H9 (cell line): Measurements from ENCODE around the gene CCDC33. TPM values are rescaled to one million over a fixed set of nuclear protein-coding genes. Genes with fewer than 3 reads are reported as not detected.

Source experiments
- DNase-seq: peaks from one replicate; pipeline ENCODE4 v3.0.0-alpha.2; 2017
- H2AFZ ChIP-seq: one replicate; pipeline ENCODE4 v1.6.1; 2013; ENCODE audit warnings: mild to moderate bottlenecking, low read length, control low read depth, moderate library complexity
- H2AK5ac ChIP-seq: 2 replicates; pipeline ENCODE4 v1.6.1; 2013; ENCODE audit warnings: low read length, control low read depth, mixed read lengths; ENCODE audit not compliant: insufficient read length
- H2BK120ac ChIP-seq: one replicate; pipeline ENCODE4 v1.6.1; 2013; ENCODE audit warnings: low read depth, mild to moderate bottlenecking, low read length, control low read depth, inconsistent platforms; ENCODE audit not compliant: poor library complexity, severe bottlenecking
- H2BK12ac ChIP-seq: 2 replicates; pipeline ENCODE4 v1.6.1; 2013; ENCODE audit warnings: low read length, control low read depth, mixed read lengths, low read depth; ENCODE audit not compliant: insufficient read length
- H2BK15ac ChIP-seq: 2 replicates; pipeline ENCODE4 v1.6.1; 2013; ENCODE audit warnings: low read depth, low read length, control low read depth
- H2BK20ac ChIP-seq: one replicate; pipeline ENCODE4 v1.6.1; 2013; ENCODE audit warnings: low read depth, mild to moderate bottlenecking, low read length, control low read depth, inconsistent platforms; ENCODE audit not compliant: poor library complexity, severe bottlenecking
- H2BK5ac ChIP-seq: 2 replicates; pipeline ENCODE4 v1.6.1; 2013; ENCODE audit warnings: low read length, control low read depth, mixed read lengths; ENCODE audit not compliant: insufficient read length
- H3K14ac ChIP-seq: 2 replicates; pipeline ENCODE4 v1.6.1; 2013; ENCODE audit warnings: low read length, control low read depth; ENCODE audit not compliant: insufficient read depth
- H3K18ac ChIP-seq: 2 replicates; pipeline ENCODE4 v1.6.1; 2013; ENCODE audit warnings: low read depth, mild to moderate bottlenecking, mixed read lengths, low read length, control low read depth; ENCODE audit not compliant: insufficient read length
- H3K23ac ChIP-seq: 2 replicates; pipeline ENCODE4 v1.6.1; 2013; ENCODE audit warnings: low read length, control low read depth, mixed read lengths, low read depth; ENCODE audit not compliant: insufficient read length
- H3K23me2 ChIP-seq: 2 replicates; pipeline ENCODE4 v1.6.1; 2013; ENCODE audit warnings: low read depth, mild to moderate bottlenecking, mixed read lengths, low read length, control low read depth; ENCODE audit not compliant: insufficient read length, poor library complexity, severe bottlenecking
- H3K27ac ChIP-seq: 2 replicates; pipeline ENCODE4 v1.5.1; 2013; ENCODE audit warnings: low read length, control low read depth, mixed read lengths, low read depth; ENCODE audit not compliant: insufficient read length
- H3K27me3 ChIP-seq: 2 replicates; pipeline ENCODE4 v1.6.1; 2013; ENCODE audit warnings: low read length, control low read depth, inconsistent platforms; ENCODE audit not compliant: insufficient read depth
- H3K4ac ChIP-seq: 2 replicates; pipeline ENCODE4 v1.6.1; 2013; ENCODE audit warnings: low read depth, mild to moderate bottlenecking, control low read depth, inconsistent platforms, low read length, moderate library complexity
- H3K4me1 ChIP-seq: 2 replicates; pipeline ENCODE4 v1.6.1; 2013; ENCODE audit warnings: low read length, control low read depth, inconsistent platforms; ENCODE audit not compliant: insufficient read depth
- H3K4me2 ChIP-seq: 2 replicates; pipeline ENCODE4 v1.6.1; 2013; ENCODE audit warnings: low read length, control low read depth, mixed read lengths; ENCODE audit not compliant: insufficient read length, insufficient read depth
- H3K56ac ChIP-seq: 2 replicates; pipeline ENCODE4 v1.6.1; 2013; ENCODE audit warnings: low read depth, mild to moderate bottlenecking, mixed read lengths, low read length, control low read depth; ENCODE audit not compliant: insufficient read length
- H3K79me1 ChIP-seq: 2 replicates; pipeline ENCODE4 v1.6.1; 2013; ENCODE audit warnings: low read depth, mild to moderate bottlenecking, moderate library complexity, low read length, control low read depth, inconsistent platforms; ENCODE audit not compliant: insufficient read depth, poor library complexity, severe bottlenecking
- H3K79me2 ChIP-seq: 2 replicates; pipeline ENCODE4 v1.6.1; 2013; ENCODE audit warnings: low read length, control low read depth, inconsistent platforms; ENCODE audit not compliant: insufficient read depth
- H3K9ac ChIP-seq: 2 replicates; pipeline ENCODE4 v1.6.1; 2013; ENCODE audit warnings: low read length, control low read depth, mixed read lengths; ENCODE audit not compliant: insufficient read length; ENCODE audit errors: extremely low read depth
- H3K9me3 ChIP-seq: one replicate; pipeline ENCODE4 v1.6.1; 2013; ENCODE audit warnings: low read depth, low read length, inconsistent platforms; ENCODE audit not compliant: control insufficient read depth
- H3T11ph ChIP-seq: one replicate; pipeline ENCODE4 v1.6.1; 2013; ENCODE audit warnings: mild to moderate bottlenecking, low read length, control low read depth, inconsistent platforms
- H4K20me1 ChIP-seq: one replicate; pipeline ENCODE4 v1.6.1; 2013; ENCODE audit not compliant: control insufficient read depth, insufficient read length, insufficient read depth
- H4K5ac ChIP-seq: 2 replicates; pipeline ENCODE4 v1.6.1; 2013; ENCODE audit warnings: low read depth, mild to moderate bottlenecking, mixed read lengths, low read length, control low read depth; ENCODE audit not compliant: insufficient read length
- H4K8ac ChIP-seq: replicated peaks from 2 replicates; pipeline ENCODE4 v1.6.1; 2013; ENCODE audit warnings: low read length, control low read depth, mixed read lengths, low read depth; ENCODE audit not compliant: insufficient read length
- H4K91ac ChIP-seq: 2 replicates; pipeline ENCODE4 v1.6.1; 2013; ENCODE audit warnings: low read depth, mild to moderate bottlenecking, moderate library complexity, mixed read lengths, low read length, control low read depth; ENCODE audit not compliant: insufficient read length
- H3K27ac Mint-ChIP-seq, 3 experiments: 2 replicates in 2 of 3; 3 replicates in 1 of 3; pipeline ENCODE4 v1.8.0; 2020 to 2021; ENCODE audit warnings: mixed read lengths in 3 of 3, mild to moderate bottlenecking in 1 of 3, moderate library complexity in 1 of 3
- H3K27me3 Mint-ChIP-seq: 2 replicates; pipeline ENCODE4 v1.8.0; 2021; ENCODE audit warnings: low read depth, mild to moderate bottlenecking, moderate library complexity, mixed read lengths
- H3K36me3 Mint-ChIP-seq, 3 experiments: 2 replicates in 2 of 3; 3 replicates in 1 of 3; pipeline ENCODE4 v1.8.0; 2020 to 2021; ENCODE audit warnings: low read depth in 3 of 3, mixed read lengths in 3 of 3; ENCODE audit not compliant: insufficient read depth in 1 of 3
- H3K4me1 Mint-ChIP-seq, 2 experiments: 2 replicates each; pipeline ENCODE4 v1.8.0; 2020; ENCODE audit warnings: mixed read lengths in 2 of 2
- H3K4me3 Mint-ChIP-seq, 2 experiments: 2 replicates in 1 of 2; 3 replicates in 1 of 2; pipeline ENCODE4 v1.8.0; 2020 to 2021; ENCODE audit warnings: mild to moderate bottlenecking in 2 of 2, mixed read lengths in 2 of 2, moderate library complexity in 1 of 2
- H3K9me3 Mint-ChIP-seq, 2 experiments: 2 replicates in 1 of 2; 3 replicates in 1 of 2; pipeline ENCODE4 v1.8.0; 2020; ENCODE audit warnings: mild to moderate bottlenecking in 2 of 2, mixed read lengths in 2 of 2, moderate library complexity in 1 of 2
- CTCF ChIP-seq: fragments of 200-600 bp; sonication (generic); conservative IDR thresholded peaks from 3 replicates; pipeline ENCODE4 v1.8.0; 2021; ENCODE audit warnings: antibody characterized with exemption, mild to moderate bottlenecking
- WGBS: extraction: QIAGEN DNeasy Blood & Tissue Kit; methylation state at CpG from one replicate; pipeline ENCODE4 v1.1.7; 2013; ENCODE audit warnings: missing lambda C conversion rate, low lambda C conversion rate, mixed read lengths; ENCODE audit not compliant: insufficient read length; ENCODE audit errors: extremely low coverage; 5-methylcytosine and 5-hydroxymethylcytosine counted together
- total RNA-seq: library from RNA; stranded (reverse); gene quantifications from 2 replicates; pipeline ENCODE4 v1.2.1, GENCODE V29; 2021

The CCDC33 gene
- total RNA-seq, 1 experiment from 2014 or later: 4.6 TPM

GRCh38 chr15:74257105-74257504 is 21.0 kb downstream of the CCDC33 start:
- H3K79me2 ChIP-seq: no peaks in the 10 kb centered on the region
- no peak overlapping the region for H3K23ac ChIP-seq
- no peak overlapping the region for H3K56ac ChIP-seq
- H3K9me3 Mint-ChIP-seq: no peaks in the 10 kb centered on the region
- no peaks in the 10 kb centered on the region for H4K20me1 ChIP-seq
- H3K23me2 ChIP-seq: no peaks in the 10 kb centered on the region
- no peak overlapping the region for H2BK5ac ChIP-seq
- no peak overlapping the region for H3K9ac ChIP-seq
- WGBS: no CpG with 5 or more reads among the region's 6 CpGs
- H3K4me3 Mint-ChIP-seq: no peak overlapping the region
- H3K4me1 Mint-ChIP-seq: peaks cover 21 to 41% of the 10 kb centered on the region in 2 experiments
- peaks cover 24% of the 10 kb centered on the region for H3K27me3 Mint-ChIP-seq
- H2BK12ac ChIP-seq: no peak overlapping the region
- no peaks in the 10 kb centered on the region for H3K27me3 ChIP-seq
- no peak overlapping the region for H3K27ac ChIP-seq
- H4K8ac ChIP-seq: no peak overlapping the region
- no peak overlapping the region for H3K27ac Mint-ChIP-seq
- no peak overlapping the region for H2BK120ac ChIP-seq
- H3T11ph ChIP-seq: no peak overlapping the region
- no peak overlapping the region for H2AFZ ChIP-seq
- no peak overlapping the region for H3K4ac ChIP-seq
- TF ChIP-seq CTCF: no peak
- no peak overlapping the region for H3K4me2 ChIP-seq
- H3K79me1 ChIP-seq: no peaks in the 10 kb centered on the region
- no peak overlapping the region for H4K5ac ChIP-seq
- no peaks in the 10 kb centered on the region for H3K36me3 Mint-ChIP-seq
- H4K91ac ChIP-seq: no peak overlapping the region
- no peak overlapping the region for H3K18ac ChIP-seq
- H3K9me3 ChIP-seq: no peaks in the 10 kb centered on the region
- no peak overlapping the region for H3K14ac ChIP-seq
- no peak overlapping the region for H2BK20ac ChIP-seq
- H3K4me1 ChIP-seq: no peaks in the 10 kb centered on the region; the same call in 1 of the 2 replicates
- H2AK5ac ChIP-seq: no peak overlapping the region
- H2BK15ac ChIP-seq: no peak overlapping the region
- DNase-seq: no peak
